ENCODE measurements around the gene ABHD17A.
"Not testable (repeated sequence)": the region's sequence is repeated elsewhere in the genome, so short reads cannot be mapped to it uniquely, and the experiment has no call there.

Gene ABHD17A

GRCh38 chr19:1910177-1910576 is 24.9 kb upstream of the ABHD17A start:
- DNase-seq (ENCODE audit: low read depth) = peak; percentile 28

- DNase-seq (ENCODE audit: low read depth) = no peak
These were observed 24.4 kb upstream of the ABHD17A start for GRCh38 chr19:1909761-1910080.

DNA sequence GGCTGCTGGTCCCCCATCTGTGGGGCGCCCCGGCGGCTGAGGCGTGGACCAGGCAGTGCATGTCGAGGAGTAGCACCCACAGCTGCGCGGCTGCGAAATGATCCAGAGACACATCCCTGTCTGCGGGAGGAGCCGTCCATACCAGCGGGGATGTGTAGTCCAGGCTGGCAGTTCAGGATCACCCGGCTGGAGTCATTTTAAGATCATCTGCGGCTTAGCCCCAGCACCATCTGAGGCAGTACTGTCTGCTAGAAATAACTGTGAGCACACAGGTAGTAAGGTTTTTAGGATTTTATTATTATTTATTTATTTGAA is 23.0 kb upstream of the ABHD17A start:
- DNase-seq (ENCODE audit: low read depth) = no peak

DNA sequence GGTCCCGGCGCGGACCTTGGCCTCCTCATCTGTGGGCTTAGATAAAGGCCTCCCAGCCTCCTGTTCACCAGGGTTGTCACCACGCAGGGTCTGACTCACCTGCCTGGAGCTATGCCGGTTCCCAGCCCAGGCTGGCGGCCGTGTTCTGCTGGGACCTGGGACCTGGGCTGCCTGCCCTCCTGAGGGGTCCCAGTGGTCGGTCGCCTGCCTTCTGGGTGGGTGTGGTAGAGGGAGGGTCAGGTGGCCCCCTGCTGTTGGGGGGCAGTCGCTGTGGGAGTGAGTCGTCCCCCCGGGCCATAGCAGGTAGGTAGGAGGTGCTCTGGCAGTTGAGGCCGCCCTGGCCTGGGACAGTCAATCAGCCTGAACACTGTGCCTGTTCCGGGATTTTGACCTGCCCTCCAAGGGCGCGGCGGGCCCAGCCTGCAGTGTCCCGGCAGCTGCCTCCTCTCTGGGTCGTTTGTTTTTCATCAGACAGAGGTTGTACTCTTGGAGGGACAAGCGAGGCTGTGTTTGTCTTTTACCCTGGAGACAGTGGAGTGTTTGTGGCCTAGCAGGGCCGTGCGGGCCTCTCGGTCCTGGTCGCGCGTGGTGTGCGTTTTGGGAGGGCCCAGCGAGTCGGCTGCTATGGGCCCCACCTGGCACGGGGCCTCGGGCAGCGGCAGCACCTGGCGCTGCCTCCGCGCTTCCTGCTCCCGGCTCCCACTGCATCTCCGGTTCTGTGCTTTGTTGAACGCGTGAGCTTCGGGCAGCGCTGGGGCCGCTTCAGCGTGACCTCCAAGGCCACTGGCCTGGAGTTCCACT is 22.5 kb upstream of the ABHD17A start:
- DNase-seq (ENCODE audit: low read depth) = no peak

DNA sequence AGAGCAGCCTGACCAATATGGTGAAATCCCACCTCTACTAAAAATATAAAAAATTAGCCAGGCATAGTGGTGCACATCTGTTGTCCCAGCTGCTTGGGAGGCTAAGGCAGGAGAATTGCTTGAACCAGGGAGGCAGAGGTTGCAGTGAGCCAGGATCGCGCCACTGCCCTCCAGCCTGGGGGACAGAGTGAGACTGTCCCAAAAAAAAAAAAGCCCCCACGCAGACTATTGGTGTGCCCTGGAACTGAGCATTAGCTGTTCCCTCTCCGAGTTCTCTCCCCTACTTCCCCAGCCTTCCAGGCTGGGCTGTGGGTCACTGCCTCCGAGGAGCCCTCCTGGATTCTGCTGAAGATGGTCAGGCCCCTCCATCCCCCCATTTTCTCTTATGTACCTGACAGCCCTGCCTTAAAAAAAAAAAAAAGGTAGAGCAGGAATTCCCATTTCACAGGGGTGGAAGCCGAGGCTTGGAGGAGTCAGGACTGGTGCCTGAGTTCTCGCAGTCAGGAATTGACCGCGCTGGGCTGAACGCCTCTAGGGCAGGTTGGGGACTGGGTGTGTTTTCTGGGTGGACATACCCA is 21.8 kb upstream of the ABHD17A start:
- DNase-seq (ENCODE audit: low read depth) = no peak

DNA sequence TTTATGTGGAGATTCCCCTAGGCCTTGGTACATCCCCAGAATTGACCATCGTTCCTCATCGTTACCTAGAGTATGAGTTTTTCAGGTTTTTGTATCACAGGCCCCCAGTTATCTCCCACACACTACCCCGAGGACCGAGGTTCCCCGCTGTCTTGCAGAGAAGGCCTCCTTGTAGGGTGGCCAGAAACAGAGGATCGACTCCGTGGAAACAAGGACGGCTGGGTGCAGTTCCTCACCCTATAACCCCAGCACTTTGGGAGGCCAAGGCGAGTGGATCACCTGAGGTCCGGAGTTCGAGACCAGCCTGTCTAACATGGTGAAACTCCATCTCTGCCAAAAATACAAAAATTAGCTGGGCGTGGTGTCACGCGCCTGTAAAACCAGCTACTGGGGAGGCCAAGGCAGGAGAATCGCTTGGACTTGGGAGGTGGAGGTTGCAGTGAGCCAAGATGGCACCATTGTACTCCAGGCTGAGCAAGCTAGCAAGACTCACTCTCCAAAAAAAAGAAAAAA is 20.6 kb upstream of the ABHD17A start:
- no peak for DNase-seq (ENCODE audit: low read depth)

- peak; percentile 100 for DNase-seq (ENCODE audit: low read depth)
These were observed 20.0 kb upstream of the ABHD17A start, which contains the start of the genes ADAT3 and SCAMP4 for GRCh38 chr19:1905110-1905862. ADAT3 (plus strand) TSS chr19:1905399; CDS start chr19:1912048, 6,649 bp downstream. SCAMP4 (plus strand) TSS chr19:1905399; CDS start chr19:1915020, 9,621 bp downstream.

DNA sequence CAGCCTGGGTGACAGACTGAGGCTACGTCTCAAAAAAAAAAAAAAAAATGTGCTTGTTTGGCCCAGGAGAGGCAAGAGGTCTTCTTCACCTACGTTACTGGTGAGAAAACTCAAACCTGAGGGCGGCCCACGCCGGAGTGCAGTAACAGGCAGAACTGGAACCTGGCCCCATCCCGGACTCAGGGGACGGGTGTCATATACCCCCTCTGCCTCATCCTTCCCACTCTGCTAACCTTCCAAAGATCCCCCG is 19.5 kb upstream of the ABHD17A start:
- DNase-seq (ENCODE audit: low read depth) = no peak

GRCh38 chr19:1902923-1903322 is 17.6 kb upstream of the ABHD17A start:
- no peak for DNase-seq (ENCODE audit: low read depth)

GRCh38 chr19:1901940-1902404 is 16.7 kb upstream of the ABHD17A start:
- no peak for DNase-seq (ENCODE audit: low read depth)

- DNase-seq (ENCODE audit: low read depth) = no peak
These were observed 11.2 kb upstream of the ABHD17A start for GRCh38 chr19:1896508-1896907.

- DNase-seq (ENCODE audit: low read depth) = no peak
These were observed 8.5 kb upstream of the ABHD17A start for GRCh38 chr19:1893791-1894190.

- no peak for DNase-seq (ENCODE audit: low read depth)
These were observed 4.6 kb upstream of the ABHD17A start for GRCh38 chr19:1889907-1890306.

DNA sequence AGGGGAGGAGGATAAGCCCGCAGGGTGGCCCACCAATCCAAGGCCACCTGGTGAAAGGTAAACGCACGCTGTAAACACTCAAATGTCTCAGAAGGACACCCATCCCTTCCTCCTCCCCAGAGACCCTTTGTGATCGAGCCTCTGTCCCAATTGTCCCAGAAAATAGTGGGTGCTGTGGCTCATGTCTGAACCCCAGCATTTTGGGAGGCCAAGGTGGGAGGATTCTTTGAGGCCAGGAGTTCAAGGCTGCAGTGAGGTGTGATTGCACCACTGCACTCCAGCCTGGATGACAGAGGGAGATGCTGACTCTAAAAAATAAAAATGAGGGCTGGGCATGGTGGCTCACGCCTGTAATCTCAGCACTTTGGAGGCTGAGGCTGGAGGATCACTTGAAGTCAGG is 3.1 kb upstream of the ABHD17A start:
- DNase-seq (ENCODE audit: low read depth) = no peak

DNA sequence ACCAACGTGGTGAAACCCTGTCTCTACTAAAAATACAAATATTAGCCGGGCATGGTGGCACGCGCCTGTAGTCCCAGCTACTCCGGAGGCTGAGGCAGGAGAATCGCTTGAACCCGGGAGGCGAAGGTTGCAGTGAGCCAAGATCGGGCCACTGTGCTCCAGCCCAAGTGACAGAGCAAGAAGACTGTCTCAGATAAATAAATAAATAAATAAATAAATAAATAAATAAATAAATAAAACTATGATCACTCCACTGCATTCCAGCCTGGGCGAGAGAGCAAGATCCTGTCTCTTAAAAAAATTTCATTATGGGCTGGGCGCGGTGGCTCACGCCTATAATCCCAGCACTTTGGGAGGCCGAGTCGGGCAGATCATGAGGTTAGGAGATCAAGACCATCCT is 1.1 kb upstream of the ABHD17A start:
- DNase-seq (ENCODE audit: low read depth) = not testable (repeated sequence)

DNA sequence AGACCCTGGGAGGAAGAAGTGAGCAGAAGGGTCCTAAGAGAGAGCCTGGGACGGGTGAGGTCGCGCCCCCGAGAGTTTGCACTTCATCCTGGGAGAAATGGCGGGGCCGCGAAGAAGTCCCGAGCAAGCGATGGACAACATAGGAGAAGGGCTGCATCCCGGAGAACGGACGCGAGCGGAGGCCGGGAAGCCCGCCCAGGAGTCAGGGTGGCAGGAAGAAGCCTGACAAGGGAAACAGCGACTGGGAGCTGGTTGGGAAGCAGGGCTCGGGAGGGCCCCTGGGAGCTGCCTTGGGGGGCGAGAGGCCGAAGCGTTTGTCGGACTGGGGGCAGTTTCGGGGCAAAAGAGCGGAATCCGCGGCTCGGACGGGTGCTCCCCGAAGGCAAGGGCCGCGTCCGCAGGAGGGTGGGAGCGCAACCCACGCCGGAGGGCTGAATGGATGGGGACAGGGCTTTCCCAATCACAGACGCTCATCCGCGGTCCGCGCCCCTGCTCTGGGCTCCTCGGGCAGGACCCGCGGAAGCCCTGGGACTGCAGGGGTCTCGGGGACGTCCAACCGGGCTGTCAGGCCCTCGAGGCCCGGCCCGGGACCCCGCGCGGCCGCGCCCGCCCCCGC is 469 bp downstream of the ABHD17A start:
- no peak for DNase-seq (ENCODE audit: low read depth)

- no peak for DNase-seq (ENCODE audit: low read depth)
These were observed 991 bp downstream of the ABHD17A start for GRCh38 chr19:1884291-1884718.

GRCh38 chr19:1883784-1884183 is 1.5 kb downstream of the ABHD17A start:
- DNase-seq (ENCODE audit: low read depth) = no peak

GRCh38 chr19:1882786-1883692 is 2.3 kb downstream of the ABHD17A start:
- no peak for DNase-seq (ENCODE audit: low read depth)

GRCh38 chr19:1882089-1882785 is 3.1 kb downstream of the ABHD17A start:
- no peak for DNase-seq (ENCODE audit: low read depth)
